HepG2 (cell line): Measurements from ENCODE around the gene CCN2. TPM values are rescaled to one million over a fixed set of nuclear protein-coding genes. Genes with fewer than 3 reads are reported as not detected.

Experiments used
- BRF2 ChIP-seq: sonication (generic); formaldehyde crosslinking; IDR thresholded peaks from 2 replicates; pipeline ENCODE4 v1.8.1; 2022; ENCODE audit warnings: mild to moderate bottlenecking, missing genetic modification reagents
- CBX2 ChIP-seq, 2 experiments: fragments of 200-600 bp in 1 of 2; sonication (generic); formaldehyde crosslinking in 1 of 2; IDR thresholded peaks; 2 replicates each; pipeline versions ENCODE4 v1.7.0 to v1.8.1; 2018 to 2022; ENCODE audit warnings: low read depth in 2 of 2, low read length in 1 of 2, mild to moderate bottlenecking in 1 of 2, missing genetic modification reagents in 1 of 2
- HMG20A ChIP-seq: IDR thresholded peaks from 2 replicates; pipeline ENCODE4 v1.6.1; 2016; ENCODE audit warnings: borderline replicate concordance
- TCF7 ChIP-seq: sonication (generic); IDR thresholded peaks from 2 replicates; pipeline ENCODE4 v1.6.1; 2016; ENCODE audit warnings: antibody characterized with exemption, low read depth
- ZNF318 ChIP-seq: sonication (generic); formaldehyde crosslinking; IDR thresholded peaks from 2 replicates; pipeline ENCODE4 v1.4.0; 2020; ENCODE audit warnings: mild to moderate bottlenecking, missing genetic modification reagents
- ZNF687 ChIP-seq: sonication (generic); formaldehyde crosslinking; IDR thresholded peaks from 2 replicates; pipeline ENCODE4 v1.5.1; 2020; ENCODE audit warnings: mild to moderate bottlenecking, missing genetic modification reagents, moderate library complexity
- ZNF746 ChIP-seq: sonication (generic); formaldehyde crosslinking; IDR thresholded peaks from 2 replicates; pipeline ENCODE4 v1.8.0; 2022; ENCODE audit warnings: mild to moderate bottlenecking, missing genetic modification reagents
- ZSCAN21 ChIP-seq: sonication (generic); formaldehyde crosslinking; IDR thresholded peaks from 2 replicates; pipeline ENCODE4 v1.8.0; 2022; ENCODE audit warnings: mild to moderate bottlenecking, missing genetic modification reagents, moderate library complexity, borderline replicate concordance
- polyA plus RNA-seq, 8 experiments: library from polyadenylated mRNA; depleted of rRNA in 3 of 8; stranded (reverse) in 7 of 8; unstranded in 1 of 8; fragments of >200 nt; fragmentation: Illumina TruSeq in 4 of 8; extraction: Trizol in 4 of 8; gene quantifications; 2 replicates each; pipeline versions ENCODE4 v1.2.1 to v1.2.3, GENCODE V29; 2011 to 2016; ENCODE audit warnings: low read depth in 4 of 8, missing spikeins in 1 of 8, mixed read lengths in 1 of 8; ENCODE audit not compliant: insufficient read depth in 1 of 8
- total RNA-seq, 5 experiments: library from RNA; depleted of rRNA; stranded (reverse); fragments of >200 nt; fragmentation: Illumina TruSeq; extraction: Trizol; gene quantifications; 2 replicates each; pipeline ENCODE4 v1.2.3, GENCODE V29; 2016; ENCODE audit warnings: low read depth in 1 of 5
- TF ChIP-seq, protein P1 (sequence below): sonication (generic); formaldehyde crosslinking; IDR thresholded peaks from 2 replicates; pipeline ENCODE4 v1.9.0; 2021; ENCODE audit warnings: missing genetic modification reagents, borderline replicate concordance
- TF ChIP-seq, protein P2 (sequence below): sonication (generic); formaldehyde crosslinking; IDR thresholded peaks from 2 replicates; pipeline ENCODE4 v1.4.0; 2020; ENCODE audit warnings: missing genetic modification reagents
- TF ChIP-seq, protein P3 (sequence below): IDR thresholded peaks from 2 replicates; pipeline ENCODE4 v1.6.1; 2016; ENCODE audit warnings: low read depth, borderline replicate concordance

The CCN2 gene
- total and polyA plus RNA-seq, 2 of the 13 experiments (the other 11 are each of a cell fraction or from before 2014, with no cell fraction given): 34.7 to 316 TPM

DNA sequence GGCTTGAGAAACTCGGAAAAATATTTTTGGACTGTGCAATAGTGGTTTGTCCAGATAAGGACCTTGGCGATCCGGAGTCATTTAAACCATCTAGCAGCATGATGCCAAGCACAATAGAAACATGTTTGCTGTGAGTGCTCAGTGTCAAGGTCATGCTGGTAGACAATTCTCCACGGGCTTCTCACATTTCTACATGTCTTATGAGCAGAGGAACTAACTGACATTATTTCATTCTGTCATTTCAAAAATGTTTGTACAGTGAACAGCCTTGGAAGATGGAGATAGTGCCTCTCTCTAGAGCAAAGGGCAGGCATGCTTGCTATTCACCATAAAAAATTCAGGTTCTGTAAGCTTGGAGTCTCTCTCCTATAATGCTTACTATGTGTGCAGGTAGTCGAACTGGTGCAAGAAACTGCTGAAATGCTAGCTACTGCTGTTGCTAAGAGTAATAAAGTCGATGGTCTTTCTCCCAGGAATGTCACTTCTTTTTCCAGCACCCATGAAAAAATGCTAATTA lies 25.4 kb upstream of the CCN2 start (continued):
- TF ChIP-seq, protein P1, sequence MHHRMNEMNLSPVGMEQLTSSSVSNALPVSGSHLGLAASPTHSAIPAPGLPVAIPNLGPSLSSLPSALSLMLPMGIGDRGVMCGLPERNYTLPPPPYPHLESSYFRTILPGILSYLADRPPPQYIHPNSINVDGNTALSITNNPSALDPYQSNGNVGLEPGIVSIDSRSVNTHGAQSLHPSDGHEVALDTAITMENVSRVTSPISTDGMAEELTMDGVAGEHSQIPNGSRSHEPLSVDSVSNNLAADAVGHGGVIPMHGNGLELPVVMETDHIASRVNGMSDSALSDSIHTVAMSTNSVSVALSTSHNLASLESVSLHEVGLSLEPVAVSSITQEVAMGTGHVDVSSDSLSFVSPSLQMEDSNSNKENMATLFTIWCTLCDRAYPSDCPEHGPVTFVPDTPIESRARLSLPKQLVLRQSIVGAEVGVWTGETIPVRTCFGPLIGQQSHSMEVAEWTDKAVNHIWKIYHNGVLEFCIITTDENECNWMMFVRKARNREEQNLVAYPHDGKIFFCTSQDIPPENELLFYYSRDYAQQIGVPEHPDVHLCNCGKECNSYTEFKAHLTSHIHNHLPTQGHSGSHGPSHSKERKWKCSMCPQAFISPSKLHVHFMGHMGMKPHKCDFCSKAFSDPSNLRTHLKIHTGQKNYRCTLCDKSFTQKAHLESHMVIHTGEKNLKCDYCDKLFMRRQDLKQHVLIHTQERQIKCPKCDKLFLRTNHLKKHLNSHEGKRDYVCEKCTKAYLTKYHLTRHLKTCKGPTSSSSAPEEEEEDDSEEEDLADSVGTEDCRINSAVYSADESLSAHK (CRISPR knock-in tag): no peak
- no peak for TF ChIP-seq ZNF746 (CRISPR knock-in tag)
- TF ChIP-seq TCF7: no peak; the same call in none of the 2 replicates
- no peak for TF ChIP-seq CBX2 (IDR thresholded peaks at IDR 0.05; ENCODE audit: low read depth, low read length)
- TF ChIP-seq CBX2 (CRISPR knock-in tag; IDR thresholded peaks at IDR 0.05; ENCODE audit: low read depth): no peak
- TF ChIP-seq, protein P2, sequence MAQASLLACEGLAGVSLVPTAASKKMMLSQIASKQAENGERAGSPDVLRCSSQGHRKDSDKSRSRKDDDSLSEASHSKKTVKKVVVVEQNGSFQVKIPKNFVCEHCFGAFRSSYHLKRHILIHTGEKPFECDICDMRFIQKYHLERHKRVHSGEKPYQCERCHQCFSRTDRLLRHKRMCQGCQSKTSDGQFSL: no peak
- TF ChIP-seq, protein P3, sequence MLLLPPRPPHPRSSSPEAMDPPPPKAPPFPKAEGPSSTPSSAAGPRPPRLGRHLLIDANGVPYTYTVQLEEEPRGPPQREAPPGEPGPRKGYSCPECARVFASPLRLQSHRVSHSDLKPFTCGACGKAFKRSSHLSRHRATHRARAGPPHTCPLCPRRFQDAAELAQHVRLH: peak; percentile 53; the same call in 1 of the 2 replicates
- TF ChIP-seq ZNF687 (CRISPR knock-in tag): no peak
- TF ChIP-seq HMG20A (CRISPR knock-in tag): peak; percentile 97
- peak; percentile 72; the same call in 1 of the 2 replicates for TF ChIP-seq BRF2
- no peak for TF ChIP-seq ZSCAN21 (CRISPR knock-in tag)
- no peak for TF ChIP-seq ZNF318 (CRISPR knock-in tag)
